ENCODE measurements around the gene ERBB3.
A peak's percentile ranks its signal among the peaks of the same experiment; 100 is the strongest.

DNA sequence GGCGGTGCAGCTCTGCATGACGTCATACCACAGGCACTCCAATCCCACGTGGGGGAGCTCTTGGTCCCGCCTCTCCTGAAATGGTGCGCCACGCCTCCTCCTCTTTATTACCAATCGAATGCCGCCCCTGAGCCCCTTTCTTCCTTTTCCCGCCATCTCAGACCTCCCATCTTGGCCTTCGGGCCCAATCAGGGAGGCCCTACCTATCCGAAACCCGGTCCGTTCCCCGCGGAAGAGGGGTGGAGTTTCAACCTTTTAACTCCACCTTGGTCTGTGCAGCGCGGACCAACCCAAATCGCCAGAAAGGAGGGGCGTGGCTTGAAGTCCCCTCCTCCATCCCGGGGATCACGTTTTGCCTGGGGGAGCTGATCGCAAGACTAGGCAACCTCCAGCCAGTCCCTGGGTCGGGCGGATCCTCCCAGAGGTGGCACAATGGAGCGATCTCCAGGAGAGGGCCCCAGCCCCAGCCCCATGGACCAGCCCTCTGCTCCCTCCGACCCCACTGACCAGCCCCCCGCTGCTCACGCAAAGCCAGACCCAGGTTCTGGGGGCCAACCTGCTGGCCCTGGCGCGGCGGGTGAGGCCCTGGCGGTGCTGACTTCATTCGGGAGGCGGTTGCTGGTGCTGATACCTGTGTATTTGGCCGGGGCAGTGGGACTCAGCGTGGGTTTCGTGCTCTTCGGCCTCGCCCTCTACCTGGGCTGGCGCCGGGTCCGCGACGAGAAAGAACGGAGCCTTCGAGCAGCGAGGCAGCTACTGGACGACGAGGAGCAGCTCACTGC lies 48.1 kb downstream of the ERBB3 start, which contains the start of gene ESYT1:
- TF ChIP-seq, protein P1, sequence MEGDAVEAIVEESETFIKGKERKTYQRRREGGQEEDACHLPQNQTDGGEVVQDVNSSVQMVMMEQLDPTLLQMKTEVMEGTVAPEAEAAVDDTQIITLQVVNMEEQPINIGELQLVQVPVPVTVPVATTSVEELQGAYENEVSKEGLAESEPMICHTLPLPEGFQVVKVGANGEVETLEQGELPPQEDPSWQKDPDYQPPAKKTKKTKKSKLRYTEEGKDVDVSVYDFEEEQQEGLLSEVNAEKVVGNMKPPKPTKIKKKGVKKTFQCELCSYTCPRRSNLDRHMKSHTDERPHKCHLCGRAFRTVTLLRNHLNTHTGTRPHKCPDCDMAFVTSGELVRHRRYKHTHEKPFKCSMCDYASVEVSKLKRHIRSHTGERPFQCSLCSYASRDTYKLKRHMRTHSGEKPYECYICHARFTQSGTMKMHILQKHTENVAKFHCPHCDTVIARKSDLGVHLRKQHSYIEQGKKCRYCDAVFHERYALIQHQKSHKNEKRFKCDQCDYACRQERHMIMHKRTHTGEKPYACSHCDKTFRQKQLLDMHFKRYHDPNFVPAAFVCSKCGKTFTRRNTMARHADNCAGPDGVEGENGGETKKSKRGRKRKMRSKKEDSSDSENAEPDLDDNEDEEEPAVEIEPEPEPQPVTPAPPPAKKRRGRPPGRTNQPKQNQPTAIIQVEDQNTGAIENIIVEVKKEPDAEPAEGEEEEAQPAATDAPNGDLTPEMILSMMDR (IDR thresholded peaks at IDR 0.05), result peak in 2 of 4 experiments; percentile 19 to 21
- TF ChIP-seq EP300 (IDR thresholded peaks at IDR 0.05), result no peak
- TF ChIP-seq POLR2A (IDR thresholded peaks at IDR 0.05), result peak; percentile 91 to 94
